NCI-H1436 treated with DMSO at 0.1 percent for 48 hours (cell line): ENCODE data around the gene SLC22A6.

Source experiments
- DNase-seq: peaks from one replicate; lab custom pipeline; 2025; lab: John Stamatoyannopoulos, UW

The SLC22A6 gene

GRCh38 chr11:62984451-62984991 lies at the start of gene SLC22A6:
Gene SLC22A6 (minus strand): TSS chr11:62984967. CDS start chr11:62984690, 277 bp downstream.
- no peak for DNase-seq

GRCh38 chr11:63032457-63032856 lies 47.7 kb upstream of the SLC22A6 start:
- no peak for DNase-seq

- DNase-seq, result no peak
These were observed 39.3 kb upstream of the SLC22A6 start for GRCh38 chr11:63023841-63024648.

GRCh38 chr11:63023222-63023814 lies 38.6 kb upstream of the SLC22A6 start:
- no peak for DNase-seq

- no peak for DNase-seq
These were observed 37.7 kb upstream of the SLC22A6 start for GRCh38 chr11:63022441-63022840.

- DNase-seq, result no peak
These were observed 36.0 kb upstream of the SLC22A6 start for GRCh38 chr11:63020671-63021291.

GRCh38 chr11:63019506-63019905 lies 34.7 kb upstream of the SLC22A6 start:
- no peak for DNase-seq

GRCh38 chr11:63017306-63017974 lies 32.7 kb upstream of the SLC22A6 start:
- DNase-seq, result no peak

GRCh38 chr11:63015521-63016215 lies 30.9 kb upstream of the SLC22A6 start, which contains the start of gene SLC22A8:
Gene SLC22A8 (minus strand): TSS chr11:63015841. CDS start chr11:63014958, 883 bp downstream.
- no peak for DNase-seq

GRCh38 chr11:63014408-63015055 lies 29.8 kb upstream of the SLC22A6 start:
- no peak for DNase-seq

- no peak for DNase-seq
These were observed 28.1 kb upstream of the SLC22A6 start for GRCh38 chr11:63012839-63013238.

GRCh38 chr11:63012430-63012829 lies 27.7 kb upstream of the SLC22A6 start:
- DNase-seq, result no peak

GRCh38 chr11:63010934-63011439 lies 26.2 kb upstream of the SLC22A6 start:
- DNase-seq, result no peak

- DNase-seq, result no peak
These were observed 23.2 kb upstream of the SLC22A6 start for GRCh38 chr11:63007920-63008319.

GRCh38 chr11:63001456-63001855 lies 16.7 kb upstream of the SLC22A6 start:
- DNase-seq, result no peak

GRCh38 chr11:62999649-63000048 lies 14.9 kb upstream of the SLC22A6 start:
- no peak for DNase-seq

- no peak for DNase-seq
These were observed 14.4 kb upstream of the SLC22A6 start for GRCh38 chr11:62999156-62999555.

GRCh38 chr11:62996271-62996670 lies 11.5 kb upstream of the SLC22A6 start:
- DNase-seq, result no peak

- no peak for DNase-seq
These were observed 10.0 kb upstream of the SLC22A6 start for GRCh38 chr11:62994775-62995174.

GRCh38 chr11:62988276-62988675 lies 3.5 kb upstream of the SLC22A6 start:
- no peak for DNase-seq
